Neural progenitor cell (in vitro differentiated cells): ENCODE measurements around the gene L3MBTL1. TPM values are rescaled to one million over a fixed set of nuclear protein-coding genes. Genes with fewer than 3 reads are reported as not detected.

Experiments used
- DNase-seq: peaks from one replicate; pipeline ENCODE4 v3.0.0-alpha.2; 2016; ENCODE audit warnings: low spot score
- H2AFZ ChIP-seq: fragments of 200-600 bp; sonication (generic); replicated peaks from 2 replicates; pipeline ENCODE4 v1.6.1; 2016; ENCODE audit warnings: antibody characterized with exemption
- H3F3A ChIP-seq: fragments of 200-600 bp; sonication (generic); 2 replicates; pipeline ENCODE4 v1.6.1; 2016; ENCODE audit warnings: antibody characterized with exemption, low read depth
- H3K27ac ChIP-seq: fragments of 200-600 bp; sonication (generic); 2 replicates; pipeline ENCODE4 v1.5.1; 2016; ENCODE audit warnings: mild to moderate bottlenecking
- H3K27me3 ChIP-seq: fragments of 200-600 bp; sonication (generic); 2 replicates; pipeline ENCODE4 v1.6.1; 2016; ENCODE audit warnings: mild to moderate bottlenecking, moderate library complexity
- H3K36me3 ChIP-seq: fragments of 200-600 bp; sonication (generic); 2 replicates; pipeline ENCODE4 v1.5.1; 2016
- H3K4me1 ChIP-seq: fragments of 200-600 bp; sonication (generic); 2 replicates; pipeline ENCODE4 v1.6.1; 2016; ENCODE audit warnings: mixed run types
- H3K4me2 ChIP-seq: fragments of 200-600 bp; sonication (generic); 2 replicates; pipeline ENCODE4 v1.6.1; 2016
- H3K4me3 ChIP-seq: fragments of 200-600 bp; sonication (generic); 2 replicates; pipeline ENCODE4 v1.5.1; 2016
- H3K79me2 ChIP-seq: fragments of 200-600 bp; sonication (generic); 2 replicates; pipeline ENCODE4 v1.6.1; 2016; ENCODE audit warnings: low read depth
- H3K9ac ChIP-seq: fragments of 200-600 bp; sonication (generic); 2 replicates; pipeline ENCODE4 v1.6.1; 2016
- H3K9me3 ChIP-seq: fragments of 200-600 bp; sonication (generic); 2 replicates; pipeline ENCODE4 v1.5.1; 2016; ENCODE audit warnings: low read depth
- H4K20me1 ChIP-seq: fragments of 200-600 bp; sonication (generic); 2 replicates; pipeline ENCODE4 v1.6.1; 2016; ENCODE audit warnings: low read depth
- H3K27ac Mint-ChIP-seq: 3 replicates; pipeline ENCODE4 v1.8.0; 2021; ENCODE audit warnings: mixed read lengths
- H3K27me3 Mint-ChIP-seq: 2 replicates; pipeline ENCODE4 v1.8.0; 2022; ENCODE audit warnings: low read depth, mild to moderate bottlenecking, inconsistent platforms, moderate library complexity, mixed read lengths; ENCODE audit not compliant: insufficient read depth
- H3K36me3 Mint-ChIP-seq: 3 replicates; pipeline ENCODE4 v1.8.0; 2021; ENCODE audit warnings: mixed read lengths
- H3K4me1 Mint-ChIP-seq: 3 replicates; pipeline ENCODE4 v1.8.0; 2021; ENCODE audit warnings: mixed read lengths
- H3K4me3 Mint-ChIP-seq: 3 replicates; pipeline ENCODE4 v1.8.0; 2021; ENCODE audit warnings: mild to moderate bottlenecking, moderate library complexity, mixed read lengths
- H3K9me3 Mint-ChIP-seq: 3 replicates; pipeline ENCODE4 v1.8.0; 2020; ENCODE audit warnings: mixed read lengths
- EZH2 ChIP-seq: fragments of 200-600 bp; sonication (generic); IDR thresholded peaks from 2 replicates; pipeline ENCODE4 v1.6.1; 2017; ENCODE audit warnings: antibody characterized with exemption, mild to moderate bottlenecking, moderate library complexity
- EZH2phosphoT487 ChIP-seq: fragments of 200-600 bp; sonication (generic); IDR thresholded peaks from 2 replicates; pipeline ENCODE4 v1.6.1; 2017; ENCODE audit warnings: antibody characterized with exemption
- total RNA-seq: library from RNA; depleted of rRNA; stranded (reverse); fragments of >200 nt; gene quantifications from 2 replicates; pipeline ENCODE4 v1.2.3, GENCODE V29; 2015; ENCODE audit warnings: low replicate concordance
- TF ChIP-seq, protein P1 (sequence below): fragments of 200-600 bp; sonication (generic); IDR thresholded peaks from 2 replicates; pipeline ENCODE4 v1.5.1; 2017; ENCODE audit warnings: antibody characterized with exemption, mild to moderate bottlenecking

Gene L3MBTL1
- total RNA-seq, 1 donor from 2014 or later: 27.6 TPM

DNA sequence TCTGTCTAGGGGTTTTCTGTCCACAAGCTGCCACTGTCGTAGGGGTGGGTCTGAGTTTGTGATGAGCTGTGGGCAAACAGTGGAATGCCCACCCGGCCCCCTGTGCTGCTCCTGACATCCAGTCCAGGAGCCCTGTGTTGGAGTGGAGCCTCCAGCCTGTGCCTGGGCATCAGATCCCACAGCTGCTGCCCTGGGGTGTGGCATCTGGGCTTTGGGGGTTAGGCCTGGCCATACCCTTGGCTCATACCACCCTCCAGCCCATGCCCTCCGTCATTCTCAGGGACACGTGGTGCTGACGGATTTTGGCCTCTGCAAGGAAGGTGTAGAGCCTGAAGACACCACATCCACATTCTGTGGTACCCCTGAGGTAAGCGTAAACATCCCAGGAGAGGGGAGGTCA lies 64.3 kb downstream of the L3MBTL1 start:
- Histone ChIP-seq H3K4me2 (no peak overlapping the region), H3K27ac (no peak overlapping the region), H3K27me3 (no peaks in the 10 kb centered on the region), H3K4me3 (no peak overlapping the region), H3K79me2 (no peaks in the 10 kb centered on the region), H3K9me3 (no peaks in the 10 kb centered on the region), H4K20me1 (no peaks in the 10 kb centered on the region), H3K4me1 (no peaks in the 10 kb centered on the region), H3K36me3 (no peaks in the 10 kb centered on the region), H3F3A (no peaks in the 10 kb centered on the region), H2AFZ (no peak overlapping the region), H3K9ac (no peak overlapping the region)
- H3K4me3 Mint-ChIP-seq: no peak overlapping the region
- H3K9me3 Mint-ChIP-seq: no peaks in the 10 kb centered on the region
- H3K36me3 Mint-ChIP-seq: peaks cover 2% of the 10 kb centered on the region
- peaks cover 12% of the 10 kb centered on the region for H3K4me1 Mint-ChIP-seq
- H3K27ac Mint-ChIP-seq: no peak overlapping the region
- DNase-seq: no peak
- H3K27me3 Mint-ChIP-seq: no peaks in the 10 kb centered on the region
- TF ChIP-seq, protein P1, sequence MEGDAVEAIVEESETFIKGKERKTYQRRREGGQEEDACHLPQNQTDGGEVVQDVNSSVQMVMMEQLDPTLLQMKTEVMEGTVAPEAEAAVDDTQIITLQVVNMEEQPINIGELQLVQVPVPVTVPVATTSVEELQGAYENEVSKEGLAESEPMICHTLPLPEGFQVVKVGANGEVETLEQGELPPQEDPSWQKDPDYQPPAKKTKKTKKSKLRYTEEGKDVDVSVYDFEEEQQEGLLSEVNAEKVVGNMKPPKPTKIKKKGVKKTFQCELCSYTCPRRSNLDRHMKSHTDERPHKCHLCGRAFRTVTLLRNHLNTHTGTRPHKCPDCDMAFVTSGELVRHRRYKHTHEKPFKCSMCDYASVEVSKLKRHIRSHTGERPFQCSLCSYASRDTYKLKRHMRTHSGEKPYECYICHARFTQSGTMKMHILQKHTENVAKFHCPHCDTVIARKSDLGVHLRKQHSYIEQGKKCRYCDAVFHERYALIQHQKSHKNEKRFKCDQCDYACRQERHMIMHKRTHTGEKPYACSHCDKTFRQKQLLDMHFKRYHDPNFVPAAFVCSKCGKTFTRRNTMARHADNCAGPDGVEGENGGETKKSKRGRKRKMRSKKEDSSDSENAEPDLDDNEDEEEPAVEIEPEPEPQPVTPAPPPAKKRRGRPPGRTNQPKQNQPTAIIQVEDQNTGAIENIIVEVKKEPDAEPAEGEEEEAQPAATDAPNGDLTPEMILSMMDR: no peak
- TF ChIP-seq EZH2phosphoT487: no peak
- TF ChIP-seq EZH2: no peak

DNA sequence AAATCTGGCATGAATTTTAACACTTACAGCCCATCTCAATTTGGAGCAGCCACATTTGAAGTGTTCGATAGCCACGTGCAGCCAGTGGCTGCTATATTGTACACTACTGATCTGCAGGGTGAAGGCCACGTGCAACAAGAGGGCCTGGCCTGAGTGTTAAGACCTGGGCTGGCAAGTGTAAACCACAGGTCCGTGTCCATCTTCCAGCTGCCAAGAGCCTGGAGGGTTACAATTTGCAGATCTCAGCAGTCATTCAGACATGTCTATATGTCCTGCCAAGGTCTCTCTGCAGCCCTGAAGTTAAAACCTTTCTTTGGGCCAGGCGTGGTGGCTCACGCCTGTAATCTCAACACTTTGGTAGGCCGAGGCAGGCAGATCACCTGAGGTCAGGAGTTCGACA lies 65.4 kb downstream of the L3MBTL1 start:
- Histone ChIP-seq H3K4me1 (no peaks in the 10 kb centered on the region), H3K79me2 (no peaks in the 10 kb centered on the region), H4K20me1 (no peaks in the 10 kb centered on the region), H3K36me3 (no peaks in the 10 kb centered on the region), H3K27ac (no peak overlapping the region), H3K9ac (no peak overlapping the region), H3K4me3 (no peak overlapping the region), H3K9me3 (no peaks in the 10 kb centered on the region), H3K4me2 (no peak overlapping the region), H3K27me3 (no peaks in the 10 kb centered on the region), H3F3A (no peaks in the 10 kb centered on the region), H2AFZ (no peak overlapping the region)
- no peak for DNase-seq
- H3K36me3 Mint-ChIP-seq: peaks cover 2% of the 10 kb centered on the region
- TF ChIP-seq EZH2 (no peak), EZH2phosphoT487 (no peak)
- TF ChIP-seq, protein P1: no peak
- H3K4me1 Mint-ChIP-seq: peaks cover 12% of the 10 kb centered on the region
- no peaks in the 10 kb centered on the region for H3K27me3 Mint-ChIP-seq
- no peak overlapping the region for H3K27ac Mint-ChIP-seq
- H3K9me3 Mint-ChIP-seq: no peaks in the 10 kb centered on the region
- no peak overlapping the region for H3K4me3 Mint-ChIP-seq

DNA sequence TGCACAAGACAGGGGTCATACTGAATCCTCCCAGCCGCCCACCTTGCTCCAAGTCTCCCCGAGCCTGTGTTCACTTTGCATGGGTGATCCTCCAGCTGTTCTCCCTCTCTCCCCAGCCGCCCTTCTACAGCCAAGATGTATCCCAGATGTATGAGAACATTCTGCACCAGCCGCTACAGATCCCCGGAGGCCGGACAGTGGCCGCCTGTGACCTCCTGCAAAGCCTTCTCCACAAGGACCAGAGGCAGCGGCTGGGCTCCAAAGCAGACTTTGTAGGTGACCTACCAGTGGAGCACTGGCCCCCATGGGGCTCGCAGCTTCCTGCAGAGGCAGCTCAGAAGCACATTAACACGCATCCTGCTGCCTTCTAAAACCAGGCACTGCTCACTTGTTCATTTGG lies 68.6 kb downstream of the L3MBTL1 start:
- no peaks in the 10 kb centered on the region for H3K9me3 ChIP-seq
- no peaks in the 10 kb centered on the region for H3K4me1 ChIP-seq
- H3K27ac ChIP-seq: no peak overlapping the region

More for the DNA sequence above, 68.6 kb downstream of the L3MBTL1 start:
- no peaks in the 10 kb centered on the region for H3K36me3 ChIP-seq
- H3K4me3 ChIP-seq: no peak overlapping the region
- Mint-ChIP-seq H3K9me3 (no peaks in the 10 kb centered on the region), H3K4me1 (peaks cover 12% of the 10 kb centered on the region), H3K4me3 (no peak overlapping the region), H3K27ac (no peak overlapping the region), H3K27me3 (no peaks in the 10 kb centered on the region), H3K36me3 (peaks cover 2% of the 10 kb centered on the region)
- H2AFZ ChIP-seq: no peak overlapping the region
- no peak for DNase-seq
- no peaks in the 10 kb centered on the region for H3K79me2 ChIP-seq
- H3F3A ChIP-seq: no peaks in the 10 kb centered on the region
- no peak overlapping the region for H3K4me2 ChIP-seq
- no peaks in the 10 kb centered on the region for H4K20me1 ChIP-seq
- no peaks in the 10 kb centered on the region for H3K27me3 ChIP-seq
- TF ChIP-seq EZH2: no peak
- TF ChIP-seq EZH2phosphoT487: no peak
- TF ChIP-seq, protein P1: no peak
- no peak overlapping the region for H3K9ac ChIP-seq
